HG03159 (cell line): ENCODE results near the gene KRT83.
"Not testable (repeated sequence)": the region's sequence is repeated elsewhere in the genome, so short reads cannot be mapped to it uniquely, and the experiment has no call there.

ENCODE experiments used
- ATAC-seq: cut with Tn5 transposase; IDR thresholded peaks from one replicate; pipeline ENCODE4 v1.9.1; 2021; ENCODE audit warnings: mild to moderate bottlenecking, moderate library complexity; ENCODE audit not compliant: unreplicated experiment

KRT83 gene

DNA sequence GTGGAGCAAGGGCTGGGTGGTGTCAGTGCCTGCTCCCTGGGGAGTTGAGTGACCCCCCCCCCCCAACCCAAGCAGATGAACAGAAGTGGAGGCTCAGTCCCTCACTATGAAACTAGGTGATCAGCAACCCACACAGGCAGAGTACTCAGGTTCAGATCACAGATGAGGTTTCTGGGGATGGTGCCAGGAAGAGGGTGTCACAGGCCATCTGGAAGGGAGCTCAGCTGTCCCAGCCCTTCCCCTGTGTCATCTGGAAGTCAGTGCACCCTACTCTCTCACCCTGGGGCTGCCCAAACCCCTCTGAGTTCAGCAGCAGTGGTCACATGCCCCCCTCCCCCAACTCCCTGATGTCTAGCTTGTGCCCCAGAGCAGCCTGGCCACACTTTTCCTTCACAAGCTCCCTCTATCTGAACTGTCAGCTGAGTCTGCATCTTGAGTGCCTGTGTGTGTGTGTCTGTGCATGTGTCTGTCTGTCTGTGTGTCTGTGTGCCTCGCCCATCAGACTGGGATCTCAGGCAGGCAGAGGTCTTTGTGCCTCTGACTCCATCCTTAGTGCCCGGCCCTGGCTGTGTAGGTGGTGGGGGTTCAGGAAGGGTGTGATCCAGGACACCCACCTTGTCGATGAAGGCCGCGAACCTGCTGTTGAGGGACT lies 30.6 kb downstream of the KRT83 start:
- ATAC-seq: not testable (repeated sequence)

DNA sequence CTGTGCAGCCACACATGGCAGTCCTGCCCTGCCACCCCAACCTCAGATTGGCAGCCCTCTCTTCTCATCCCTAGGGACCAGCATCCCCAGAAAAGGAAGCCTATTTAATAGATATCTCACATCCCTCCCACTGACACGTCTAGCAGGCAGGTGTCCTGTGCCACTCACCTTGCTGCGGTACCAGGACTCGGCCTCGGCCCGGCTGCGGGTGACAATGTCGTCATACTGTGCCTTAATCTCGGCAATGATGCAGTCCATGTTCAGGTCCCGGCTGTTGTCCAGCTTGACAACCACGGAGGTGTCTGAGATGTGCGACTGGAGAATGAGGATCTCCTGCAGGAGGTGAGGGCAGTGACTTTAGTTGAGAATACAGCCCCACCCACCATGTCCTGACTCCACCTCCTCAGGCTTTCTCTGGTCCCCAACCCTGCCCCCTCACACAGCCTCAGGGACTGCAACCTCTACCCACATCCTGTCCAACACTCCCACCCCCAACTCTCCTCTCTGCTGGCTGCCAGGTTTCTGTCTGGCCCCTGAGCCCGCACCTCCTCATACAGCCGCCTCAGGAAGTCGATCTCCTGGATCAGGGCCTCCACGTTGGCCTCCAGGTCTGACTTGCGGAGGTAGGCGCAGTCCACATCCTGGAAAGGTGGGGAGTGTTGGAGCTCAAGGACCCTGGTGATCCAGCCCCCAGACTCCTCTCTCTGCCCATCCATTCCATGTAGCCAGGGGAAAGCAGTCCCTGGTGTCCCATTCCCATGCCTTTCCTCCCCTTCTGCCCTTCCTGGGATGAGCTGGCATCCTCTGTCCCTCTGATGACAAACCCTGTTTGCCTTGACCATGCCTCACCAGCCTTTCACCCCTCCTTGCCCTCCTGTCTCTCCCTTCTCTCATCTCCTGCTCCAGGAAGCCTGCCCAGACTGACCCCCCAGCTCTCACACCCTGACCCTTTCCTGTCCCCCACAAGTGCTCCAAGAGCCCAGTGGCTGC lies 33.1 kb downstream of the KRT83 start:
- peak; percentile 70 for ATAC-seq

DNA sequence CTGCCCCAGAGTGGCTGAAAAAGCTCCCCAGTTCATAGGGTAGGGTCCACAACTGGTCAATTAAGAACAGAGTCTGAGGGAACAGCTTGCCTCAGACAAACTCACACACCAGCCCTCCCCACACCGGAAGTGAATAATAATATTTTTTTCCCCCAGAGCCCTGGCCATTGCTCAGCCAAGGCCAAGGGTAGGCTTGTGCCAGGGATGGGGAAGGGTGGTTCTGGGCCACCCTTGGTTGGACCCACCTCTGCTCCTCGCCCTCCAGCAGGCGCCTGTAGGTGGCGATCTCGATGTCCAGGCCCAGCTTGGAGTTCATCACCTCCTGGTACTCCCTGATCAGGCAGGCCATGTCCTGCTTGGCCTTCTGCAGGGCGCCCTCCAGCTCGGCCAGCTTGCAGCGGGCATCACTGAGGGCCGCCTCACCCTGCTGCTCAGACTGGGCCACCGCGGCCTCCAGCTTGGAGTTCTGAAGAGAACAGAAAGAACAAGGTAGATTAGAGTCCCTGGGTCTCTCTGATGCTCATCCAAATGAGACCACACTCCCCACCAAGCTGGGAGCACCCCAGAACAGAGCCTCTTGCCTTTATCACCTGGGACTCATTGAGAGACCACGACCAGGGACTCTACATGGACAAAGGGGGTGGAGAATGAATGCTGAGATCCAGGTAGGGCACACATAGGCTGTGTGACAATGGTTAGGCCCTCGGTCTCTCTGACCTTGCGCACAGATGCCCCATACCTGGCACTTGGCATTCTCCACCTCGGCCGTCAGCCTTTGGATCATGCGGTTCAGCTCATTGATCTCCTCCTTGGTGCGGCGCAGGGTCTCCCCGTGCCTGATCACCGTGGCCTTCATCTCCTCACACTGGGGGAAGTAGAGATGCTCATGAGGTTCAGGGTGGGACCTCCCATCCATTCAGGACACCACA lies 34.1 kb downstream of the KRT83 start:
- ATAC-seq: not testable (repeated sequence)

DNA sequence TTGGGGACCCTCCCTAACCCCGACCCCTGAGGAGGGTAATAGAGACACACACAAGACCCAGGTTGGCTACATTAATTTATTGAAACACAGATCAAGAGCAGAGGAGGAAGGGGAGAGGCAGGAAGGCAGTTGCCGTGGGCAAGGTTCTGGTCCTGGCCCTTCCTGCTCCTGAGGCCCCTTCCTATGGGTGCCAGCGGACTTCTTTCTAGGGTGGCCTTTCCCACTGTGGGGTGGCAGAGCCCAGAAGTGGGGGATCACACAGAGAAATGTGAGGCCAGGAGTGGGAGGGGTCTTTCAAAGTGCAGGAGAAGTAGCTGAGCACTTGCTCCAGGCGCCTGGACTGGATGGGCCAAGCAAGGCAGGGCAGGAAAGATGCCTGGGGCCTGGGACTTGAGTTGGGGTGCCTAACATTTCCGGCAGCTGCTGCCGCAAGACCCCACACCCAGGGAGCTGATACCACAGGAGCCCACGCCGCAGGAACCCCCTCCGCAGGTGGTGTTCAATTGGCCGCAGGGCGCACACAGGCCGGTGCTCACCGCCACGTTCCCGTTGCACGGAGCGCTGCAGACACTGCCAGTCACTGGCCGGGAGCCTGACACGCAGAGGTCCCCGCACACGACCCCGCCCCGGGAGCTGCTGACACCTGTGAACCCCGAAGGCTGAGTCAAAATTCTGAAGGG lies 35.2 kb downstream of the KRT83 start:
- ATAC-seq: no peak

DNA sequence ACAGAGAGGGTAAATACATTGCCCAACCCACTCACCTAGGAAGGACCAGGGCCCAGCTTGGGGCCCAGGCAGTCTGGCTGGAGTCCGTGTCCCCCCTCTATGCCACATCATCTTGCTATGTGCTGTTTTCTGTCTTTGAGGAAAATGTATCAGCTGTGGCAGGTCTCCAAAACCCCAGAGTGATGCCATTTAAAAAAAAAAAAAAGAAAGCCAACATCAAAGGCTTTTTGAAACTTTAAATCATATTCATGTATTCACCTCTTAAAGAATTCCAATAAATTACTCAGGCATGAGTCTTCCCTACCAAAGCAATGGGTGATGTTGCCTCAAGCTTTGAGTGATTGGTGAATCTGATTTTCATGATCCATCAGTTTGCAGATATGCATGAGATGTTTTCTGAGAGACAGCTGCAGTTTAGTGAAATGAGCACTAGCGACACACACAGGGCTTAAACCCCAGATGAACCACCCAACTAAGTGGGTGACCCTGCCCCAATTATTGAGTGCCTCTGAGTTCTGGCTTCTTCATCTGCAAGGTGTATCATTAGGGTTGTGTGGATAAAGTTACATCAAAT lies 35.9 kb downstream of the KRT83 start:
- ATAC-seq: no peak

DNA sequence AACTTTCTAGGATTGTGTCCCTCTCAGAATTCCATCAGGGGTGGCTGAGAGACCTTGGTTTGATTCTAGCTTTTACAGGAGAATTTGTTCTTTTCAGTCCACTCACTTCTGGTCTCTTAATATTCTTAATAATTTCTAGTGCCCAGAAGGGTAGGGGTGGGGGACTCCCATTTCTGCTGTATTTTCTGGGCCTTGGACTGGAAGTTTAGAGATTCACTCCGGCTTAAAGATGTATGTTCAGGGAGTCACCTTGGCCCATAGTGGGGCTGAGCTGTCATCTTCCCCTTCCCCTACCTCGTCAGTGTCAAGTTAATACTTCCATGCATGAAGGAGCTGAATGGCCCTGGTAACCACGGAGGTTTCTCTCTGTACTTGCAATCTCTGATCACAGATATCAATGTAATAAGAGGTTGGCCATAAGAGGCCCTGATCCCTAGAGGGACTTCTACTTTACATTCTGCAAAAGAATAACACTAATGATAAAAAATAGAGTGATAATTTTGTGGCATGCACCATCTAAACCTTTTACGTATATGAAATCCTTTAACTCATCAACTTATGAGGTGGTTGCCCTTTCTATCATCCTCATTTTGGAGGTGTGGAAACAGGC lies 36.5 kb downstream of the KRT83 start:
- no peak for ATAC-seq

DNA sequence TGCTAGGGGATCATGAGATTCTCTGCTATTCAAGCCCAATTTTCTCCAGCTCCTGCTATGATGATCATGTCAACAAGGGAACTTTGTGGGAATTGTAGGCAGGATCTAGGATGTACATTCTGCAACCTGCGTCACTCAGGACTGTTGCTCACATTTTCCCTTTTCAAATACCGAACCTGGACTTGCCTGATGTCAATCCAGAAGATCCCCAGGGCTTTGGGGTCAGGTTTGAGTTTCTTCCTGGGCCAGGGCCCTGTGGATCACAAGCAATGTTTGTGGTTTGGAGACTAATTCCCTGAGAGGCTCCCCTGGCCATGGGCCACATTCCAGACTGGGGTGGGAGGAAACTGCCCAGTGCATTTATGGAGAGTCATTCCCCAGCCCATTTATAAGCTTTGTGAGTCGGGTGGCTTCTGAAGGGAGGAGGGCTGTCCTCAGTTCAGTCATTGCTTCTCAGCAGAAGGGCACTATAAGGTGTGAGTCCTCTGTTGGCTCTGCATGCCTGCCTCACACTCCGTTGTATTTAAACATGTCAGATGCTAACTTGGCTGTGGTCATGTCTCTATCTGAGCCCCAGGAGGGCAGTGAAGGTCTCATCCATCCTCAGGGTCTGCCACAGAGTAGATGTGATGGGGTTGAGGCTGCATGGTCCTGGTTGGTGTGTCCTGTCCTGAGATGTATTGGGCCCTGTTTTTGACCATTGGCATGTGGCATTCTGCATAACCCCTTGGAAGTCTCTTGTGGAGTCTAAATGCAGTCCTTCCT lies 40.2 kb downstream of the KRT83 start:
- ATAC-seq: no peak

DNA sequence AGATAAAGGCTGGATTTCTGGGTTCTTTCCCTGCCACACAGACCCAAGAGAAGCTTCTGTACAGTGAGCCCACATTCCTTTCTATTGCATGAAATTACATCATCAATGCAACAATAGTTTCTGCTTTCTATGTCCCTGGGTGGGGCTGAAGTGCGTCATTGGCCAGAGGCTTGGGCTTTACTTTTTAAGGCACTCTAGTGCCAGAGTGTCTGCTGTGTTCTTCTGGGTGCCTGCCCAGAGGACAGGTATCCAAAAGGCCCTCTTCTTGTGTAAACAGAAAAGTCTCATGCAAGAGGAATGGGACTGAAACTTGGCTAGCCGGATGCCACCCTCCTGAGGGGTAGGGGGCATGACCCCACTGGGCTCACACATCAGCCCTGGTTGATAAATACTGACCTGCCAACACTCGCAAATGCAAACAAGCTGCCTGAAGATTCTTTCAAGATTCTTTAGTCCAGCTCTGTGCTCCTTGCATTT lies 40.8 kb downstream of the KRT83 start:
- no peak for ATAC-seq

DNA sequence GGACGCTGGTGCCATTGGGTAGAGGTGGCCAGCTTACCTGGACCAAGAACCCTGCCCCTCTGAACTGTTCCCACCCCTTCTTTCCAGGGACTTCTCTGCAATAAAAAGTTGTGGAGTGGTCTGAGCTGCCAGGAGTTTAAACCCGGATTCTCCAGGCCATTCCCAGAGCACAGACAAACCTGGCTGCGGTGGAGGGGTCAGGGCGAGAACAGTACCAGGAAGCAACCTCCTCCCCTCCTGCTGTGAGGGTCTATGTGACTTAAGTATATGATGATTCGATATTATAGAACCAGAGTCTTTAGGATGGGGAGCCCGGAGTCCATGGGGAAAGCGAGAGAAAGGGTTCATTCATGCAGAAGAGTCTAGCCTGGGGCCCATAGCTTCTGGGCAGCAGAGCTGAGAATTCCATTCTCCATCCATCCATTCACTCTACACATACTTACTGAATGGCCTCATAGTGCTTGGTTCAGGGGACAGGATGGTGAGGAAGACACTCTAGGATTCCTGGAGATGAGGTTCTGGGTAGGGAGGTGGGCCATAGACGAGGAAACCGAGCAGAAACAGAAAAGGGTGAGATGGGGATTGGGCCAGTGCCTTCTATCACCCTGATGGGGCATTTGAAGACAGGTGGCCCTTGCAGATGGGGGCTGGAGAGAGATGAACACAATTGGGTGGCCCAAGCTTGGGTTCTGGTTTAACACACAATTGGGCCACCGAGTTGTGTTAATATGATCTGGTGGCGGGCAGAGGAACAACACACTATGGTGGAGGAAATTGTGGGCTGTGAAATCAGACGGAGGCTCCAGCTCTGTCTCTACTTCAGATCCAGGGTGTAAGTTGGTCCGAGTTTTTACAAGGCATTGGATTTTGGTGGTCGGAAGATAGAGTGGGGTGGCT lies 41.5 kb downstream of the KRT83 start:
- no peak for ATAC-seq

DNA sequence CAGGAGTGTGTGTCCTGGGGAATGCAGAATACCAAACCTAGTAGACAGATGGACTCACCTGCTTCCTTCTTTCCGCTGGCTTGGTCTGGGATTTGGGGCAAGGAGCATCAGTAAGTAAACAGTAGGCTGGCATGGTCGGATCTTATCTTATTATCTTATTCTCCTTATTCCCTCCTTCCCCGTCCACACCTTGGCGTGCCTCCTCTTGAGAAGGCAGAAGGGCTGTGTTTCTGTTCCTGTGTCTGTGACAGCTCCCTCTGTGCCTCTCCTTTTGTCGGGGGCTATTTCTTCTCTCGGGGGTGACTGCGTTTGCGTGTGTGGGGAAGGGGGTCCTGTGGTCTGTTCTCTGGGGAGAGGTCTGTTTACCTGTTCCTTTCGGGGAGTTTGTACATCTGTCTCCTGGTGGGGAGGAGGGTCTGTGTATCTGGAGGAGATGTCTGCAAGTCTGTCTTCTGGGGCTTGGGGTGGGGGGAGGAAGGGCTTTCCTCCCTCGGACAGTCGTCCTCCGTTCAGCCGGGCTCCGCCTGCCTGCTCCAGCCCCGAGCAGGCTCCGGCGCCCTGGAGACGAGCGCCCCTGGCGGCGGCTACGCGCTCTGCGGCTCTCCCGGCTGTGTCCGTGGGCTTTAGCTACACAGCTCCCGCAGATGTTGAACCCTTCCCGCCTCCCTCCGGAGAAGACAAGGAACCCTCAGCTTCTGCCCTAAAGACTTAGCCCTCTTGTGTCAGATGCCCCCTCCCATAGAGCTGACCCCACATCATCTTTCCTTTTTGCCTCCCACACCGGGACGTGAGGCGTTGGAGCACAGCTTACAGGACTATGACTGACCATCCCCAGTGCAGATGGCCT lies 42.4 kb downstream of the KRT83 start:
- ATAC-seq: peak; percentile 79

DNA sequence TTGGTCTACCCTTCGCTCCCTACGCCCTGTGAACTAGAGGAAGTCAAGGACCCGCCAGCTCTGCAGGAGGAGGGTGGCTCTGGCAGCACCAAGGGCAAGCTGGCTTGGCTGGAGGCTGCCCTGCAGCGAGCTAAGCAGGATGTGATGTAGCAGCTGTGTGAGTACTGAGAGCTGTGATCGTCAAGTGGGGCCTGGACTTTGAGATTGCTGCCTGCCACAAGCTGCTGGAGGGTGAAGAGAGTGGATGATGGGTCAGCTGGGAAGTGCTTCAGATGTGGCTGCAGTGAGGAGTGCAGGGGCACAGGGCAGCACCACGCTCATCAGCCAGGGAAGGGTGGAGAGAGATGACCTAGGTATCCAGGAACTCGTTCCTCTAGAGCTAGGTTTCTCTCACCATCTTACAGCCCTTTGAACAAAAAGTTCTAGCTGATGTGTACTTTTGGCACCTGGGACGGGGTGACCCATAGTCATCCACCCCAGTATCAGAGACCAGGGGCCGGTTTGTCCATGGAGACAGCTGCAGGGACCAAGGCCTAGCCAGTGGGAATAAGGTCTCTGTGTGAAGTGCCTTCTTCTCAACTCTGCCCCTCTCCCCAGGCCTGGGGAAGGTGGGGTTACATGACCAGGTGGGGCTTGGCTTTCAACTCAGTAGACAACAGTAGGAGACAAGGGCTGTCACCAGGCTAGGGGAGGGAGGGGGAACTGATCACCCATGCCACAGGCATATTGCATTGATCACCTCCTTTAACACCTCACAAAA lies 43.5 kb downstream of the KRT83 start:
- no peak for ATAC-seq

DNA sequence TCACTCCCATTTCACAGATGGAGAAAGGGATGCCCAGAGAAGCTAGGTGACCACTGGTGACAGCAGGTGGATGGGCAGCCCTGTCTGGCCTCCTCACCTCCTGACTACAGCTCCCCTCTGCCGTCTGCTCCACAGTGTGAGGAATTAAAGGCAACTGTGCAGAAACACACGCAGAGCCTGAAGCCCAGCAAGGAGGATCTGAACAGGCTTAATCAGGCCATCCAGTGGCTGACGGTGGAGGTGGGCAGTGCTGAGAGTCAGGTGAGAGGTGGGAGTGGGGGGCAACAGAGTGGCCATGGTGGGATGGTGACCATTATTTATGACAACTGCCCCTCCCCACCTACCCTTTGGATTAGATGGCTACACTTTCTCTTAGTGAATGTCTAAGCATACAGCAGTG lies 45.5 kb downstream of the KRT83 start:
- no peak for ATAC-seq

DNA sequence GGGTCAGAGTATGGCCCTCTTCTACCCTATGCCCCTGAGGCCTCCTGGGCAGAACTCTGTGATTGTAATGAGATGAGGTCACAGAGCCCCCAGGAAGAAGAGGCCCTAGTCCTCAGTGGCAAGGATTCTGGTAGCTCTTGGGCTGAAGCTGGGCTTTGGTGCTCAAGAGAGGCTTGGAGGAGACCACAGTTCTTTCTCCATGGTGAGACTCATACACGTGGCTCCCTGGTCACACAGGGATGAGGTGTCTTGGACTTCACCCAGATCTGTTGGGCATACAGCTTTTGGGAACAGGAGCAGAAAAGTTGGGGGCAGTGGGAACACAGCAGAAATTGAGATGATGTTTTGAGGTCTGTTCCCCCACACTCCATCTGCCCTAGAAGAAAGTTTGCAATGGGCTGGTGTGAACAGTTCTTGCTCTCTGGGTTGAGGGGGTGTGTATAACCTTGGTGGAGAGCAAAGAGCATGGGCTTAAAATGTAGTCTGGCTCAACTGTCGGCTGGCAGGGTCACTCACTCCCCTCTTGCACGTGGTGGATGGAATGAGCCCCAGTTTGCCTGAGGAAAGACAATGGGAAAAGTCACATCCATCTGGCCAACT lies 46.6 kb downstream of the KRT83 start, which contains the start of gene KRT86:
Gene KRT86, plus strand, starts transcription at position 125 of the 600 bp plus-strand sequence. CDS start 27,272 bp downstream, outside the sequence.
- ATAC-seq: no peak

DNA sequence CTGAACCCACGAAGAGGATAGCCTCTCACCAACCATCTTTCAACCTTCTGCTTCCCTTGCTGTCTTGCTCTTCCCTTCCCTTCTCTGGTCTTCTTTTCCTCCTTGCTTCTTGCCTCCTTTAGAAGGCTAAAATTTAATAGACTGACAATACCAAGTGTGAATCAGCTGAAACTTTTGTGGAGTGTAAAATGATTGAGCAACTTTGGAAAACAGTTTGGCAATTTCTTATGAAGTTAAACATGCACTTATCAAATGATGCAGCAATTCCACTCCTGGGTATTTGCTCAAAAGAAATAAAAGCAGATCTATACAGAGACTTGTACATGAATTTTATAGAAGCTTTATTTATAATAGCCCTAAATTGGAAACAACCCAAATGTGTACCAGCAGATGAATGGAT lies 50.0 kb downstream of the KRT83 start:
- ATAC-seq: no peak

DNA sequence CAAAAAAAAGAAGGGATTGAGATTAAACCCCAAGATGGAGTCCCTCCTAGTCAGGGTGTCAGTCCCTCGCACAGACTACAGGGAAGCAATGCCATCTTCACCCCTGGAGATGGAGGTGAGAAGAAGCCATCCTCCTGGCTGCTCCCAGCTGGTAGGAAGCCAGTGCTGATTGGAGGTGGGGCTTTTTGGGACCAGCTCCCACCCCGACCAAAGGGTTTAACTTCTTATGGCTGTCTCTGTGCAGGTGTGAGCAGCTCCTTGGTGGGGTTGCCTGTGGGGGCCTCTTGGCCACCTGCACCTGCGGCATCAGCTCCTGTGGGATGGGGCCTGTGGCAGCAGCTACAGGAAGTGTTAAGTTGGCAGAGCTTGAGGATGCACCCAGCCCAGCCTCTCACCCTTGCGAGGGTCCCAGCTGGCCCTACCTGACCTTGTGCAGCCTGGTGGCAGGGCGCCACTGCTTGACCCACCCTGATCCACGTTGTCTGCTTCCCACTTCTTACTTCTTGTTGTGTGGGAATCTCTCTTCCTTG lies 50.6 kb downstream of the KRT83 start:
- no peak for ATAC-seq
